Hematopoietic multipotent progenitor cell (in vitro differentiated cells): ENCODE measurements around the gene APP. TPM values are rescaled to one million over a fixed set of nuclear protein-coding genes. Genes with fewer than 3 reads are reported as not detected.
A peak's percentile ranks its signal among the peaks of the same experiment; 100 is the strongest.

ENCODE experiments used
- DNase-seq, 3 donors: peaks; one replicate each; pipeline ENCODE4 v3.0.0-alpha.2; 2011 to 2015; ENCODE audit warnings: low read depth in 2 of 3, low spot score in 2 of 3
- total RNA-seq: library from RNA; depleted of rRNA; stranded (reverse); fragments of >200 nt; gene quantifications from one replicate; pipeline ENCODE4 v1.2.3, GENCODE V29; 2012

APP gene
- total RNA-seq, 1 donor, result 126 TPM

GRCh38 chr21:25891596-25891995 is 279.0 kb downstream of the APP start:
- DNase-seq, result no peak

GRCh38 chr21:25890001-25890400 is 280.6 kb downstream of the APP start:
- no peak for DNase-seq

DNA sequence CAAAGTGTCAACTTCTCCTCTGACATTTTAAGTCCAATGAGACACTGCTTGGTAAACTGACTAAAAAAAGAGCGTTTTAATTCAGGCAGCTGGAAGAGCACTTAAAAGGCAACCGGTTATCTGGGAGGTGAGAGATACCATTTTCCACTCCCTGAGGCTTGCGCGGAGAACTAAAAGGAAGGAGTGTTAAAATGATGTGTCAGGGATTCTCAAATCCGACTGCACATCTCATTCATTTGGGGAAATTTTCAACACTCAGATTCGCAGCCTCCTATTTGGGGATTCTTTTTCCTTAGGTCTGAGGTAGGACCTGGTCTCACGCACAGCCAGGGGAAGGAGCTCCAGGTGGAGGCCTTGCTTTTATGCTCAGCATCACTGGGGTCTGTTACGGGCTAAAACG is 281.9 kb downstream of the APP start:
- no peak for DNase-seq

GRCh38 chr21:25887646-25888306 is 282.8 kb downstream of the APP start:
- no peak for DNase-seq

DNA sequence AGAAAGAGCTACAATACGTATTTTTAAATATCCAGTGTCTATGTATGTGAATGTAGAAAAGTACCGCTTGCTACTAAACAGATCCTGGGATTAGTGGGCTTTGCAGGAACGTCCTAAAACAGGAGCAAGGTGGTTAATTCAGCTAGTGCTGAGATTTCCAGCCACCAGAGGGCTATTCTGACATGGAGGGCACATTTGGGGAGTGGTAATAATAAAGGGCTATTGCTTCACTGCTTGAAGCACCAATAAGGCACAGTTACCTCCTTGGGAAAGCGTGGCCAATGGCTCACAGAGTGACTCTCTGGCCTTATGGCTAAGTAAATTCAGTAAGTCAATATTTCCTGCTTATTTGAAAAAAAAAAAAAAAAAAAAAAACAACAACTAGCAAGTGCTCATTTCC is 283.4 kb downstream of the APP start:
- DNase-seq, result no peak

- DNase-seq, result no peak
Measured at GRCh38 chr21:25885880-25886279, 284.7 kb downstream of the APP start.

DNA sequence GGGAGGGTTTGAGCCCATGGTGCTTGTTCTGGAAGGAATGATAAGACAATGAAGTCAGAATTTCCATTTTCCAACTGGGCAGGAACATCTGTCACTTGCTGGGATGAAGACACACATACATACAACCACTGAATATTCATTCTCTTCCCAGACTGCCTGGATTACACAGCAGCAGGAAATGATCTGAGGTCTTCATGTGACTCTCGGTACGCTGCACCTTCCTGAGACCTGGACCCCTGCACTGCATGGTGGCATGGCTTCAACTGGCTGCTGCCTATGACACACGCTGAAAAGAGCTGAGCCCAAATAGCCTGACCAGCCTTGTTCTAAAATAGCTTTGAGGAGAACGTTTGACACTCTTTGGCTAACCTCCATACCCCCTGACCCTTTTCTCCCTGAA is 285.2 kb downstream of the APP start:
- DNase-seq, result no peak

GRCh38 chr21:25884311-25884710 is 286.3 kb downstream of the APP start:
- DNase-seq, result no peak

- peak; percentile 28 to 79 (median 49) for DNase-seq
Measured at GRCh38 chr21:25881524-25882376, 288.8 kb downstream of the APP start.

DNA sequence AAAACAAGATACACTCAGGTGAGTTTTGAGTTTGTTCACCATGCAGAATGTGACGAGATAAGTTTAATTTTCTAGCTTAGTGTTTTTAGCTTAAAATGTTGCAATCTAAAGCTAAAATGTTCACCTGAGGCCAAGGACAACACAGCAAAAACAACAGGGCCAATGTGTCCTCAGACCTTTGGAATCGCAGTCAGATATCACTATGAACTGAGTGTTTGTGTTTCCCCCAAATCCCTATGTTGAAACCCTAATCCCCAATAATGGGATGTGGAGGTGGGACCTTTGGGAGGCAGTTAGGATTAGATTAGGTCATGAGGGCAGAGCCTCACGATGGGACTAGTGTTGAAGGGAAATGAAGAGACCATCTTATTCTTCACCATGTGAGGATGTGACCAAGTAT is 291.4 kb downstream of the APP start:
- DNase-seq, result no peak

GRCh38 chr21:25878344-25878743 is 292.2 kb downstream of the APP start:
- DNase-seq, result no peak

- no peak for DNase-seq
Measured at GRCh38 chr21:25872271-25872670, 298.3 kb downstream of the APP start.

DNA sequence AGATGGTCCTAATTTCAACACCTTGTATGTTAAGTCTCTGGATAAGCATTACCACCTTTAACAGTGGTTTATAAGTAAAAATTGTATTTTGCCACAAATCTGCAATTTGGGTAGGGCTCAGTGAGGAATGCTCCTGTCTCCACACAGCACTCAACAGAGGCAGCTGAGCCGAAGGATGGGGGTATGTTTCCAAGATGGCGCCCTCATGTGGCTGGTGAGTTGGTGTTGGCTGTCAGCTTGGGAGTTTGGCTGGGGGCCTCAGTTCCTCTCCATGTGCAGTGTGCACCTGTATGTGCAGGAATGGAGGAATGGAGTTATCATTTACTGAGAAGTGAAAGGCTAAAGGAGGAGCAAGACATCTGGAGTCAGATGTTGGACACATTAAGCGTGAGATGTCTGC is 299.0 kb downstream of the APP start:
- DNase-seq, result no peak

- no peak for DNase-seq
Measured at GRCh38 chr21:25870084-25870483, 300.5 kb downstream of the APP start.

- no peak for DNase-seq
Measured at GRCh38 chr21:25867061-25867460, 303.5 kb downstream of the APP start.

DNA sequence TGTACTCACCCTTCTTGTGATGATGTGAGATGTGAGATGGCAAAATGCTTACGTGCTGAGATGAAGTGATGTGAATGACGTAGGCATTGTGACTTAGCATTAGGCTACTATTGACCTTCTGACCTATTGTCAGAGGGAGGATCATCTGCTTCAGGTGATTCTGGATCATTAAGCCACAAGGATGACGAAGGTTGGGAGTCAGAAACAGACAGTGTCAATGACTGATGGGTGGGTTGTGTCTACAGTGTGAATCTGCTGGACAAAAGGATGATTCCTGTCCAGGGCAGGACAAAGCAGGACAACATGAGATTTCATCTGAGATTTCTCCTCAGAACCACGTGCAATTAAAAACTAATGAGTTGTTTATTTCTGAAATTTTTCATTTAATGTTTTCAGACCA is 306.8 kb downstream of the APP start:
- no peak for DNase-seq

DNA sequence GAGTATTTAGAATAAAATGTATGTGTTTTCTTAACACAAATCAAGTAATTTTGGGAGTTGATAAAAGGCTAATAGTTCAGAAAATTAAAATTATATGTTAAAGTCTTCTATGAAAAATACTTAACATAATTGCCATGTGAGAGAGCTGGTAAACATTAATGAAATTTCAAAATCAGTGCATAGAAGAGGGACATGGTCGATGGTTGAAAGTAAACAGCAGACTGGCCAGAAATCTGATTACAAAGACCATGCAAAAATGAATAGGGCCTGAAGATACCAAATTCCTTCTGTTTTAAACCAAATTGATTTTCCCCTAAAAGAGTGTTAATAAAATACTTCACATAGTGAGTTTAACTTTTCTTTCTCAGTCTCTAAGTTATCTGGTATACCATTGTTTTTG is 307.5 kb downstream of the APP start:
- DNase-seq, result no peak

DNA sequence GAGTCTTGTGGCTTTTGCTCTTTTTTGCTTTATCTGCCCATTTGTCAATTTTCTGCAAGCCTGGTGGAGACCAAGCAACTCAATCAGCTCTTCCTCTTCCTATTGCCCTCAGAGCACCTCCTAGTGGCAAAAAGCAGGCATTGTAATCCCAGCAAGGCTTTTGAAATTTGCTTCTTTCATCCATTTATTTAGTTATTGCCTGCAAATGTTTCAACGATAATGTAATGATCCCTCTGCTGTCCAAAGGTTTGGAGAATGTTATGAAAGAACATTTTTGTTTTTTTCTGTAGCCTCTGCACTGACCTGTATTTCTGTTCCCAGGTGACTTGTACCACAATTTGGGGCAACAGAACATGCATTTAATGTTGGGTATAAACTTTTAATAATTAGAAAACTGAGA is 308.0 kb downstream of the APP start:
- DNase-seq, result peak in 2 of 3 donors; percentile 24 to 52

DNA sequence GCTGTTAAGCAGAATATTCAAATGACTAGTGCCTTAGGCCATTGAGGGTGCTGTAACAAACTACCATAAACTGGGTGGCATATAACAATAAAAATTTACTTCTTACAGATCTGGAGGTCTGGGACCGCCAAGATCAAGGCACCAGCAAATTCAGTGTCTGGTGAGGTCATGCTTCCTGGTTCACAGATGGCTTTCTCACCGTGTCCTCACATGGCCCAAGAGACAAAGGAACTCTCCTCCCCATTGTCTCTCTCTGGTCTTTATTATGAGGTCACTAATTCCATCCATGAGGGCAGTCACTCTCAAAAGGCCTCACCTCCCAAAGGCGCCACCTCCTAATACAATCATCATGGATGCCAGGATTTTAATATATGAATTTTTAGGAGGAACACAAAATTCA is 308.5 kb downstream of the APP start:
- DNase-seq, result no peak

- DNase-seq, result no peak
Measured at GRCh38 chr21:25859235-25859929, 311.2 kb downstream of the APP start.

- no peak for DNase-seq
Measured at GRCh38 chr21:25858325-25858724, 312.2 kb downstream of the APP start.
